GM12864 (cell line): ENCODE results near the gene DENND4C.
"Not testable (repeated sequence)": the region's sequence is repeated elsewhere in the genome, so short reads cannot be mapped to it uniquely, and the experiment has no call there.

Experiments
- DNase-seq: peaks from one replicate; pipeline ENCODE4 v3.0.0-alpha.2; 2011; ENCODE audit warnings: low read depth
- H3K4me3 ChIP-seq: 2 replicates; pipeline ENCODE4 v1.5.1; 2011; ENCODE audit warnings: mild to moderate bottlenecking, low read depth, low read length, control low read depth
- TF ChIP-seq, protein P1 (sequence below): IDR thresholded peaks from 2 replicates; pipeline ENCODE4 v1.5.1; 2011; ENCODE audit warnings: low read depth, mild to moderate bottlenecking, moderate library complexity, low read length, control low read depth, inconsistent platforms; ENCODE audit errors: missing control alignments

Gene DENND4C

GRCh38 chr9:19379697-19380046 is 149.2 kb downstream of the DENND4C start:
- peak overlapping the region; percentile 92 for H3K4me3 ChIP-seq
- TF ChIP-seq, protein P1, sequence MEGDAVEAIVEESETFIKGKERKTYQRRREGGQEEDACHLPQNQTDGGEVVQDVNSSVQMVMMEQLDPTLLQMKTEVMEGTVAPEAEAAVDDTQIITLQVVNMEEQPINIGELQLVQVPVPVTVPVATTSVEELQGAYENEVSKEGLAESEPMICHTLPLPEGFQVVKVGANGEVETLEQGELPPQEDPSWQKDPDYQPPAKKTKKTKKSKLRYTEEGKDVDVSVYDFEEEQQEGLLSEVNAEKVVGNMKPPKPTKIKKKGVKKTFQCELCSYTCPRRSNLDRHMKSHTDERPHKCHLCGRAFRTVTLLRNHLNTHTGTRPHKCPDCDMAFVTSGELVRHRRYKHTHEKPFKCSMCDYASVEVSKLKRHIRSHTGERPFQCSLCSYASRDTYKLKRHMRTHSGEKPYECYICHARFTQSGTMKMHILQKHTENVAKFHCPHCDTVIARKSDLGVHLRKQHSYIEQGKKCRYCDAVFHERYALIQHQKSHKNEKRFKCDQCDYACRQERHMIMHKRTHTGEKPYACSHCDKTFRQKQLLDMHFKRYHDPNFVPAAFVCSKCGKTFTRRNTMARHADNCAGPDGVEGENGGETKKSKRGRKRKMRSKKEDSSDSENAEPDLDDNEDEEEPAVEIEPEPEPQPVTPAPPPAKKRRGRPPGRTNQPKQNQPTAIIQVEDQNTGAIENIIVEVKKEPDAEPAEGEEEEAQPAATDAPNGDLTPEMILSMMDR, result no peak
- no peak for DNase-seq

- TF ChIP-seq, protein P1, result no peak
- peak overlapping the region; percentile 92 for H3K4me3 ChIP-seq
- DNase-seq, result no peak
Measured at GRCh38 chr9:19380826-19381075, 150.3 kb downstream of the DENND4C start.

- TF ChIP-seq, protein P1, result no peak
- DNase-seq, result no peak
- H3K4me3 ChIP-seq, result no peak overlapping the region; the same call in 1 of the 2 replicates
Measured at GRCh38 chr9:19381656-19382055, 151.2 kb downstream of the DENND4C start.

DNA sequence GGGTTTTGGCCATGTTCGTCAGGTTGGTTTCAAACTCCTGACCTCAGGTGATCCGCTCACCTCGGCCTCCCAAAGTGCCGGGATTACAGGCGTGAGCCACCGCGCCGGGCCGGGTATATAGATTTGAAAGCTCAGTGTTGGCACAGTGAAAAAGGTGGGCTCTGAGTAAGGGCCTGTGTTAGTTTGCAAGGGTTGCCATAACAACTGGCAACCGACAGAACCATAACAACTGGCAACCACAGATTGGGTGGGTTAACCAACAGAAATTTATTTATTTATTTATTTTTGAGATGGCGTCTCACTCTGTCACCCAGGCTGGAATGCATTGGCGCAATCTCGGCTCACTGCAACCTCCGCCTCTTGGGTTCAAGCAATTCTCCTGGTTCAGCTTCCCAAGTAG is 154.7 kb downstream of the DENND4C start:
- not testable (repeated sequence) for DNase-seq, H3K4me3 ChIP-seq

DNA sequence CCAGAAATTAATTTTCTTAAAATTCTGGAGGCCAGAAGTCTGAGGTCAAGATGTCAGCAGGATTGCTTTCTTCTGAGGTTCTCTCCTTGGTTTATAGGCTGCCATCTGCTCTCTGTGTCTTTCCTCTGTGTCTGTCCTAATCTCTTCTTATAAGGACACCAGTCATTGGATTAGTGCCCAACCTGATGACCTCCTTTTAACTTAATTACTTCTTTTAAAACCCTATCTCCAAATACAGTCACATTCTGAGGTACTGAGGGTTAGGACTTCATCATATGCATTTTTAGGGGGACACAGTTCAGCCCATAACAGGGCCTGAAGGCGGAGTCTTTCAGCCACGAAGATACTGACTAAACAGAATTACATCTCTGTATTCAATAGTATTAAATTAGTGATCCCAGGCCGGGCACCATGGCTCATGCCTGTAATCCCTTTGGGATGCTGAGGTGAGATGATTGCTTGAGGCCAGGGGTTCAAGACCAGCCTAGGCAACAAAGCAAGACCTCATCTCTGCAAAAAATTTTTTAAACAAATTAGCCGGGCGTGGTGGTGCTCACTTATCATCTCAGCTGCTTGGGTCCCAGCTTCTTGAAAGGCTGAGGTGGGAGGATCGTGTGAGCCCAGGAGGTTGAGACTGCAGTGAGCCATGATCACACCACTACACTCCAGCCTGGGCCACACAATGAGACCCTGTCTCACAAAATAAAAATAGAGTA is 155.5 kb downstream of the DENND4C start:
- TF ChIP-seq, protein P1, result no peak
- H3K4me3 ChIP-seq, result no peak overlapping the region

DNA sequence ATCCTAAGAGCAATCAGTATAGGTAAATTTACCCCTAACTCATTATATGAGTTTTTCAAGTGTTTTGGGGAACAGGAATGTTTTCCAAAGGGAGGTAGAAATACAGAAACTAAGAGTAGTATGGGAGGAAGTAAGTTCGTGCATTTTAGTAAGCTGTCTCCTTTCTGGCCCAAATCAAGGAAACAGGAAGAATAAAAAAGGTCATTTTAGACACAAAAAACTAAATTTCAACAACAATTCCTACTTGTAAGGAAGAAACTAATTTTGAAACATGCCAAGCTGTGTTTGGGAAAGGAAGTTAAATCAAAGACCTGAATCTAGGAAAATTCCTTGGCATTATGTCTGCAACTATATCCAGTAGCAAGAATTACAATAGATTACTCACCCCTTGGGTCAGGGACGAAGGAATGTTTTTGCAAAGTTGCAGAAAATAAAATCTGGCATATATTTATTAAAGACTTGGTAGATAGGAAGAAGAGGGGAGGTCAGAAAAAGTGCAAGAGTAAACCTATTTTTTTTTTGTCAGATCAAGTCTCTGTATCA is 156.1 kb downstream of the DENND4C start:
- TF ChIP-seq, protein P1, result no peak
- no peak for DNase-seq

More for the DNA sequence above, 155.5 kb downstream of the DENND4C start:
- no peak for DNase-seq

GRCh38 chr9:19387317-19387716 is 156.8 kb downstream of the DENND4C start:
- DNase-seq, result no peak
- TF ChIP-seq, protein P1, result no peak
- H3K4me3 ChIP-seq, result no peak overlapping the region

More for the DNA sequence above, 156.1 kb downstream of the DENND4C start:
- H3K4me3 ChIP-seq, result no peak overlapping the region

DNA sequence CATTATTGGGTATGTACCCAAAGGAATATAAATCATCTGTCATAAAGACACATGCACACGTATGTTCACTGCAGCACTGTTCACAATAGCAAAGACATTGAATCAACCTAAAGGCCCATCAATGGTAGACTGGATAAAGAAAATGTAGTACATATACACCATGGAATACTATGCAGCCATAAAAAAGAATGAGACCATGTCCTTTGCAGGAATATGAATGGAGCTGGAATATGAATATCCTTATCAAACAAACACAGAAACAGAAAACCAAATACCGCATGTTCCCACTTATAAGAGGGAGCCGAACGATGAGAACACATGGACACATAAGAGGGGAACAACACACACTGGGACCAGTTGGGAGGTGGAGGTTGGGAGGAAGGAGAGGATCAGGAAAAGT is 159.0 kb downstream of the DENND4C start:
- DNase-seq, H3K4me3 ChIP-seq: not testable (repeated sequence)
